Measurements from ENCODE around the gene EEA1.

The EEA1 gene

GRCh38 chr12:92765871-92766270, 163.2 kb downstream of the EEA1 start:
- ChIA-PET CTCF (no interaction called here), POLR2A (no interaction called here)
- TF ChIP-seq FOXA1 (IDR thresholded peaks at IDR 0.05) = no peak
- no peak for TF ChIP-seq ARNT (IDR thresholded peaks at IDR 0.05)
- no peak for TF ChIP-seq HDGF (IDR thresholded peaks at IDR 0.05; ENCODE audit: borderline replicate concordance)
- TF ChIP-seq BHLHE40 (IDR thresholded peaks at IDR 0.05; ENCODE audit: borderline replicate concordance) = no peak
- no peak for TF ChIP-seq ELF4 (IDR thresholded peaks at IDR 0.05)
- TF ChIP-seq, protein P1, sequence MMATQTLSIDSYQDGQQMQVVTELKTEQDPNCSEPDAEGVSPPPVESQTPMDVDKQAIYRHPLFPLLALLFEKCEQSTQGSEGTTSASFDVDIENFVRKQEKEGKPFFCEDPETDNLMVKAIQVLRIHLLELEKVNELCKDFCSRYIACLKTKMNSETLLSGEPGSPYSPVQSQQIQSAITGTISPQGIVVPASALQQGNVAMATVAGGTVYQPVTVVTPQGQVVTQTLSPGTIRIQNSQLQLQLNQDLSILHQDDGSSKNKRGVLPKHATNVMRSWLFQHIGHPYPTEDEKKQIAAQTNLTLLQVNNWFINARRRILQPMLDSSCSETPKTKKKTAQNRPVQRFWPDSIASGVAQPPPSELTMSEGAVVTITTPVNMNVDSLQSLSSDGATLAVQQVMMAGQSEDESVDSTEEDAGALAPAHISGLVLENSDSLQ (IDR thresholded peaks at IDR 0.05) = no peak
- no peak for TF ChIP-seq LEF1 (IDR thresholded peaks at IDR 0.05; ENCODE audit: borderline replicate concordance)
- no peak for TF ChIP-seq FOXM1 (IDR thresholded peaks at IDR 0.05; ENCODE audit: borderline replicate concordance)
- TF ChIP-seq NFRKB (IDR thresholded peaks at IDR 0.05) = no peak
- TF ChIP-seq L3MBTL2 (conservative IDR thresholded peaks at IDR 0.05) = no peak
- TF ChIP-seq ZNF384 (IDR thresholded peaks at IDR 0.05) = no peak
- TF ChIP-seq FOXK2 (IDR thresholded peaks at IDR 0.05) = no peak
- TF ChIP-seq SP1 (IDR thresholded peaks at IDR 0.05) = no peak
- TF ChIP-seq SUZ12 (IDR thresholded peaks at IDR 0.05) = no peak
- no peak for TF ChIP-seq CTBP1 (IDR thresholded peaks at IDR 0.05; ENCODE audit: borderline replicate concordance)
- TF ChIP-seq TARDBP (IDR thresholded peaks at IDR 0.05) = no peak
- no peak for DNase-seq (ENCODE audit: extremely low spot score)

DNA sequence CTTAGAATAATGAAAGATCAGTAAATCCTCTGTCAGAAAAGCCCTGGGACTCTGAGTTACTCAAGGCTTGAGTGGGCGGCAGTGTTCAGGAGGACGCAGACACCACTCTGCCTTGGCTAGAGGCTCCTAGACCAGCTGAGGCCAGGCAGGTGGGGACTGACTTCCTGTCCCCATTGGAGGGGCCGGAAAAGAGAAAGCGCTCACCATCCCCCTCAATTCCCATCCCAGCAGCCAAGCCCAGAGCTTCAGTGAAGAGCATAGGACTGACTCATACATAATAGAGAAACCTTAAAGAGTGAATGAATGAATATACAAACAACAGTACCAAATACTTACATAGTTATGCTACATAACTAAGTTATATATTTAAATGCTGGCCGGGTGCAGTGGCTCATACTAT, 164.3 kb downstream of the EEA1 start:
- POLR2A ChIA-PET = no interaction called here
- TF ChIP-seq FOXM1 (IDR thresholded peaks at IDR 0.05; ENCODE audit: borderline replicate concordance) = no peak
- TF ChIP-seq ZNF384 (IDR thresholded peaks at IDR 0.05) = no peak
- no peak for TF ChIP-seq NFRKB (IDR thresholded peaks at IDR 0.05)
- TF ChIP-seq, protein P1 (IDR thresholded peaks at IDR 0.05) = no peak
- TF ChIP-seq LEF1 (IDR thresholded peaks at IDR 0.05; ENCODE audit: borderline replicate concordance) = no peak
- TF ChIP-seq SP1 (IDR thresholded peaks at IDR 0.05) = no peak

DNA sequence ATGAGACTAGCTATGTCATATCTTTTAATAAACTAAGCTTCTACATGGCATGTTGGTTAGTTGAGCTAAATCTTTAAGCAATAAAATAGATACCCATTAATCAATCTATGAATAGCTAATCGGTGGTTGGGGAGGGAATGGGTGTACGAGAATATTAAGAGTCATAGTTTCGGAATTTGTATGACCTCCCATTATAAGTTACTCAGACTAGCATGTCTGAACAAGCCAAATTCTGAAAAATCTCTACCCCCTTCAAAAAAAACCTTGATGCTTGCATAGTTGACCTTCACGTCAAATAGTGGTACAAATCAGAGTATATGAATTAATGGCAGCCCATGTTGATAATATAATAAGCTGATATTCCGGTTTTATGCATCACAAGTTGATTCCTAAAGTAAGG, 166.3 kb downstream of the EEA1 start:
- ChIA-PET POLR2A (no interaction called here), CTCF (no interaction called here)
- no peak for TF ChIP-seq CTBP1 (IDR thresholded peaks at IDR 0.05; ENCODE audit: borderline replicate concordance)
- no peak for TF ChIP-seq FOXM1 (IDR thresholded peaks at IDR 0.05; ENCODE audit: borderline replicate concordance)
- TF ChIP-seq, protein P1 (IDR thresholded peaks at IDR 0.05) = no peak
- no peak for TF ChIP-seq L3MBTL2 (conservative IDR thresholded peaks at IDR 0.05)
- no peak for TF ChIP-seq TARDBP (IDR thresholded peaks at IDR 0.05)
- no peak for TF ChIP-seq SUZ12 (IDR thresholded peaks at IDR 0.05)
- no peak for TF ChIP-seq LEF1 (IDR thresholded peaks at IDR 0.05; ENCODE audit: borderline replicate concordance)
- no peak for TF ChIP-seq SP1 (IDR thresholded peaks at IDR 0.05)
- TF ChIP-seq NFRKB (IDR thresholded peaks at IDR 0.05) = no peak
- TF ChIP-seq FOXK2 (IDR thresholded peaks at IDR 0.05) = no peak
- TF ChIP-seq ELF4 (IDR thresholded peaks at IDR 0.05) = no peak
- TF ChIP-seq HDGF (IDR thresholded peaks at IDR 0.05; ENCODE audit: borderline replicate concordance) = no peak
- no peak for TF ChIP-seq ZNF384 (IDR thresholded peaks at IDR 0.05)
- TF ChIP-seq ARNT (IDR thresholded peaks at IDR 0.05) = no peak
- TF ChIP-seq BHLHE40 (IDR thresholded peaks at IDR 0.05; ENCODE audit: borderline replicate concordance) = no peak
- no peak for TF ChIP-seq FOXA1 (IDR thresholded peaks at IDR 0.05)
- DNase-seq (ENCODE audit: extremely low spot score) = no peak

More for the DNA sequence above, 164.3 kb downstream of the EEA1 start:
- no peak for DNase-seq (ENCODE audit: extremely low spot score)
- CTCF ChIA-PET = no interaction called here

DNA sequence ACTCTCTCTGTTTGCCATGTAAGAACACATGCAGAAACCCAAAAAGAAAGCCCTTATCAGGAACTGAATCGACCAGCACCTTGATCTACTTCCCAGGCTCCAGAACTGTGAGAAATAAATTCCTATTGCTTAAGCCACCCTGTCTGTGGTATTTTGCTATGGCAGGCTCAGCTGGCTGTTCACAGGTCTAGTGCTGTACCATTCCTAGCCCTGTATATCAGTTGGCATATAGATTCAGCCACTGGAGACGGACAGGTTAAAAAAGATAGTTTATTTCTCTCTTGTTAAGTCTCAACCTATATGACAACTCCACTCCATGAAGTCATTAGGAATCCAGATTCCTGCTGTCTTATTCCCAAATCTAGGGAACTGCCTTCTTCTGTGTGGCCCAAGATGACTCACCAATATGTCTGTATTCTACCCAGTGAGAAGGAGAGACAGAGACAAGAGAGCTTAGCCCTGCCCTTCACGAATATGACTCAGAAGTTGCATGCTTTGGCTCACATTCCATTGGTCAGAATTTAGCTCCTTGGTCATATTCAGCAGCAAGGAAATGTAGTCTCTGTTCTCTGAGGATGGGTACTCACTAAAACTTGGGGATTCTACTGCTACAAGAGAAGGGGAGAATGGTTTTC, 169.3 kb downstream of the EEA1 start:
- no peak for DNase-seq (ENCODE audit: extremely low spot score)
- no peak for TF ChIP-seq ZNF384 (IDR thresholded peaks at IDR 0.05)
- no peak for TF ChIP-seq LEF1 (IDR thresholded peaks at IDR 0.05; ENCODE audit: borderline replicate concordance)
- no peak for TF ChIP-seq FOXK2 (IDR thresholded peaks at IDR 0.05)
- TF ChIP-seq, protein P1 (IDR thresholded peaks at IDR 0.05) = no peak
- no peak for TF ChIP-seq HDGF (IDR thresholded peaks at IDR 0.05; ENCODE audit: borderline replicate concordance)
- no peak for TF ChIP-seq SP1 (IDR thresholded peaks at IDR 0.05)
- POLR2A ChIA-PET = no interaction called here
- CTCF ChIA-PET = no interaction called here

- ChIA-PET POLR2A (no interaction called here), CTCF (no interaction called here)
- TF ChIP-seq SUZ12 (IDR thresholded peaks at IDR 0.05) = no peak
- TF ChIP-seq ARNT (IDR thresholded peaks at IDR 0.05) = no peak
- TF ChIP-seq BHLHE40 (IDR thresholded peaks at IDR 0.05; ENCODE audit: borderline replicate concordance) = no peak
- TF ChIP-seq NFRKB (IDR thresholded peaks at IDR 0.05) = no peak
- TF ChIP-seq SP1 (IDR thresholded peaks at IDR 0.05) = no peak
- no peak for TF ChIP-seq TARDBP (IDR thresholded peaks at IDR 0.05)
- TF ChIP-seq HDGF (IDR thresholded peaks at IDR 0.05; ENCODE audit: borderline replicate concordance) = no peak
- no peak for TF ChIP-seq FOXK2 (IDR thresholded peaks at IDR 0.05)
- no peak for TF ChIP-seq LEF1 (IDR thresholded peaks at IDR 0.05; ENCODE audit: borderline replicate concordance)
- TF ChIP-seq ELF4 (IDR thresholded peaks at IDR 0.05) = no peak
- TF ChIP-seq, protein P1 (IDR thresholded peaks at IDR 0.05) = no peak
- TF ChIP-seq FOXA1 (IDR thresholded peaks at IDR 0.05) = no peak
- TF ChIP-seq CTBP1 (IDR thresholded peaks at IDR 0.05; ENCODE audit: borderline replicate concordance) = no peak
- no peak for TF ChIP-seq L3MBTL2 (conservative IDR thresholded peaks at IDR 0.05)
- DNase-seq (ENCODE audit: extremely low spot score) = no peak
These were observed 171.4 kb downstream of the EEA1 start for GRCh38 chr12:92757597-92758121.

Data from HEK293T (cell line).